WERI-Rb-1 (cell line): ENCODE results near the gene QRFP.

Experiments used
- DNase-seq: peaks from one replicate; pipeline ENCODE4 v3.0.0-alpha.2; 2020
- H3K27ac ChIP-seq: fragments of 250-450 bp; sonication (Bioruptor Pico); 2 replicates; pipeline ENCODE4 v1.5.1; 2020; ENCODE audit warnings: mild to moderate bottlenecking, moderate library complexity
- H3K27me3 ChIP-seq: fragments of 250-450 bp; sonication (Bioruptor Pico); 2 replicates; pipeline ENCODE4 v1.5.1; 2021; ENCODE audit warnings: mild to moderate bottlenecking, low read depth, moderate library complexity; ENCODE audit not compliant: insufficient read depth, severe bottlenecking
- H3K36me3 ChIP-seq: fragments of 250-450 bp; sonication (Bioruptor Pico); 2 replicates; pipeline ENCODE4 v1.5.1; 2020; ENCODE audit warnings: mild to moderate bottlenecking, moderate library complexity
- H3K4me3 ChIP-seq: 2 replicates; pipeline ENCODE4 v1.5.1; 2011; ENCODE audit warnings: low read depth, mild to moderate bottlenecking, control low read depth, low read length
- H3K9me3 ChIP-seq: fragments of 250-450 bp; sonication (Bioruptor Pico); 2 replicates; pipeline ENCODE4 v1.5.1; 2021; ENCODE audit warnings: mild to moderate bottlenecking, moderate library complexity; ENCODE audit not compliant: severe bottlenecking
- CTCF ChIP-seq: IDR thresholded peaks from 2 replicates; pipeline ENCODE4 v1.5.1; 2011; ENCODE audit warnings: low read depth, mild to moderate bottlenecking, control low read depth, inconsistent platforms, low read length

QRFP gene

GRCh38 chr9:130890870-130891687 is 5.5 kb downstream of the QRFP start:
- TF ChIP-seq CTCF = no peak
- Histone ChIP-seq H3K36me3 (peaks cover 70% of the 10 kb centered on the region), H3K4me3 (no peak overlapping the region), H3K27me3 (no peaks in the 10 kb centered on the region), H3K9me3 (no peaks in the 10 kb centered on the region), H3K27ac (no peak overlapping the region)
- DNase-seq = no peak

GRCh38 chr9:130890124-130890523 is 6.5 kb downstream of the QRFP start:
- Histone ChIP-seq H3K4me3 (no peak overlapping the region), H3K36me3 (peaks cover 80% of the 10 kb centered on the region), H3K27me3 (no peaks in the 10 kb centered on the region), H3K9me3 (no peaks in the 10 kb centered on the region), H3K27ac (no peak overlapping the region)
- DNase-seq = no peak
- no peak for TF ChIP-seq CTCF

- no peak overlapping the region for H3K4me3 ChIP-seq
- no peaks in the 10 kb centered on the region for H3K27me3 ChIP-seq
- H3K27ac ChIP-seq = no peak overlapping the region
- H3K36me3 ChIP-seq = peaks cover 95% of the 10 kb centered on the region
- no peaks in the 10 kb centered on the region for H3K9me3 ChIP-seq
- TF ChIP-seq CTCF = no peak
- no peak for DNase-seq
Measured at GRCh38 chr9:130888146-130888885, 8.3 kb downstream of the QRFP start.

- Histone ChIP-seq H3K27me3 (no peaks in the 10 kb centered on the region), H3K4me3 (no peak overlapping the region), H3K9me3 (no peaks in the 10 kb centered on the region), H3K36me3 (peaks cover 95% of the 10 kb centered on the region), H3K27ac (no peak overlapping the region)
- no peak for DNase-seq
- TF ChIP-seq CTCF = no peak
Measured at GRCh38 chr9:130887494-130888144, 9.0 kb downstream of the QRFP start.

GRCh38 chr9:130886981-130887380 is 9.6 kb downstream of the QRFP start:
- no peak overlapping the region for H3K4me3 ChIP-seq
- H3K36me3 ChIP-seq = peaks cover 95% of the 10 kb centered on the region
- TF ChIP-seq CTCF = no peak
- H3K9me3 ChIP-seq = no peaks in the 10 kb centered on the region
- no peak overlapping the region for H3K27ac ChIP-seq
- no peaks in the 10 kb centered on the region for H3K27me3 ChIP-seq
- DNase-seq = no peak
